ENCODE results near the gene TNIK. TPM values are rescaled to one million over a fixed set of nuclear protein-coding genes. Genes with fewer than 3 reads are reported as not detected.

The TNIK gene
- polyA plus RNA-seq, 1 of the 3 experiments (the other 2 are of a cell fraction): 19.4 TPM

DNA sequence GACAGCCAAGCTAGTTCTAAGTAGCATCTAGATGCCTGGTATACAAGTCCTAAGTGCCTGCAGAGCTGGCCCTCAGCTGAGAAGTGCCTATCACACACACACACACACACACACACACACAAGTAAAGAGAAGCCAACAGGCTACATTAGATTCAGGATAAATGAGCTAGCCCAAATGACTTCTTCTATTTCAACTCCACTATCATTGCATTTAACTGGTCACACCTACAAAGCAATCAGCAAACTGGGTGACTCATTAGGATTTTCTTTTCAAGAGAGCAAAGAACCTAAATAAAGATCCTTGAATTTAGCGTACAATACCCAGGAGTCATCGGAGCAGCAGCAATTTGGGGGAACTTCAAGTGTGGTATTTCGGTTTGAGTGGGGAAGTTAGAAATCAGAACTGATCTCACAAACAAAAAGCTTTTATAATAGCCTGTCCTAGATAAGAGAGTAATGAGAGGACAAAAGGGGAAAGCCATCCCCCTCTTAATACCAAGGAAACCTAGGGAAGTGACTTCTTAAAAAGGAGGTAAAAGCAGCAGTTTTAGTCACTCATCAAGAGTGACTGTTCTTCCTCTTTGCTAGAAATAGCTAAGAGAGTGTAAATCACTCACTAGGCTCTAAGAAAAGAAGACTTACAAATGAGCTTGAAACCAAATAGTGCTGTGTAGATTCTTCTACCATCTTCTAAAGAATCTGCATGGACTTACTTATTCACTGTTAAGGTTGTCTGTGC, 112.7 kb downstream of the TNIK start:
- Histone ChIP-seq H3K9me3 (no peaks in the 10 kb centered on the region), H3K27me3 (ENCODE audit: insufficient read depth) (no peaks in the 10 kb centered on the region), H3F3A (replicated peaks; ENCODE audit: insufficient read depth) (peaks cover 36% of the 10 kb centered on the region), H4K20me1 (ENCODE audit: insufficient read depth) (no peaks in the 10 kb centered on the region), H3K4me1 (ENCODE audit: control insufficient read depth in 1 of 2, insufficient read depth in 2 of 2, low read depth in 1 of 2, low read length in 1 of 2) (peaks cover 4 to 20% of the 10 kb centered on the region in 2 experiments), H3K79me2 (ENCODE audit: insufficient read depth) (peaks cover 44% of the 10 kb centered on the region), H3K36me3 (replicated peaks in 1 of 2; ENCODE audit: control insufficient read depth in 1 of 2, insufficient read depth in 2 of 2, low read length in 1 of 2) (no peaks in the 10 kb centered on the region), H2AFZ (ENCODE audit: low read depth) (peak overlapping the region; percentile 15; the same call in 1 of the 2 replicates), H3K9me2 (no peaks in the 10 kb centered on the region), H3K9ac (peak overlapping the region; percentile 50; the same call in 1 of the 2 replicates), H3K4me2 (peak overlapping the region; percentile 32), H3K27ac (ENCODE audit: low read depth in 2 of 2, low read length in 1 of 2) (peak overlapping the region; percentile 72 to 90; a peak in 3 of 4 replicates), H3K4me3 (ENCODE audit: low read depth in 2 of 2, low read length in 1 of 2) (no peak overlapping the region)
- 59% methylated on average over 3 of the region's 3 CpGs for WGBS (ENCODE audit: low lambda C conversion rate)
- ChIA-PET POLR2A (no interaction called here), CTCF (interaction anchor here (0.6 kb wide), 1 partner anchor 18 kb away, joined by 4 read pairs; no protein-coding TSS in a partner anchor)
- no peak for TF ChIP-seq RXRA (IDR thresholded peaks at IDR 0.05; ENCODE audit: borderline replicate concordance, low read depth)
- TF ChIP-seq RCOR1 (IDR thresholded peaks at IDR 0.05; ENCODE audit: low read length): no peak
- no peak for TF ChIP-seq GABPA (IDR thresholded peaks at IDR 0.05; ENCODE audit: low read depth)
- no peak for TF ChIP-seq TAF1 (IDR thresholded peaks at IDR 0.05; ENCODE audit: borderline replicate concordance, low read depth, low read length)
- TF ChIP-seq EZH2phosphoT487 (IDR thresholded peaks at IDR 0.05; ENCODE audit: borderline replicate concordance, low read depth): no peak
- no peak for TF ChIP-seq POLR2AphosphoS5 (IDR thresholded peaks at IDR 0.05; ENCODE audit: low read depth, low read length)
- TF ChIP-seq FOSL2 (IDR thresholded peaks at IDR 0.05; ENCODE audit: borderline replicate concordance, low read depth): no peak
- TF ChIP-seq RFX5 (IDR thresholded peaks at IDR 0.05; ENCODE audit: low read length): no peak
- TF ChIP-seq RAD21 (IDR thresholded peaks at IDR 0.05; ENCODE audit: low read length): no peak
- TF ChIP-seq TCF12 (IDR thresholded peaks at IDR 0.05): no peak
- TF ChIP-seq CTCF (IDR thresholded peaks at IDR 0.05): no peak
- TF ChIP-seq JUND (IDR thresholded peaks at IDR 0.05): no peak
- DNase-seq: no peak

- CTCF ChIA-PET: no interaction called here
- Histone ChIP-seq H2AFZ (ENCODE audit: low read depth) (no peak overlapping the region), H3K36me3 (replicated peaks in 1 of 2; ENCODE audit: control insufficient read depth in 1 of 2, insufficient read depth in 2 of 2, low read length in 1 of 2) (no peaks in the 10 kb centered on the region), H3F3A (replicated peaks; ENCODE audit: insufficient read depth) (peaks cover 28% of the 10 kb centered on the region), H3K4me1 (ENCODE audit: control insufficient read depth in 1 of 2, insufficient read depth in 2 of 2, low read depth in 1 of 2, low read length in 1 of 2) (peaks cover 1 to 12% of the 10 kb centered on the region in 2 experiments), H4K20me1 (ENCODE audit: insufficient read depth) (no peaks in the 10 kb centered on the region), H3K27me3 (ENCODE audit: insufficient read depth) (no peaks in the 10 kb centered on the region), H3K27ac (ENCODE audit: low read depth in 2 of 2, low read length in 1 of 2) (peak overlapping the region; percentile 0 to 90; a peak in 3 of 4 replicates), H3K9me3 (no peaks in the 10 kb centered on the region), H3K79me2 (ENCODE audit: insufficient read depth) (peaks cover 50% of the 10 kb centered on the region), H3K9me2 (no peaks in the 10 kb centered on the region), H3K4me3 (ENCODE audit: low read depth in 2 of 2, low read length in 1 of 2) (no peak overlapping the region), H3K4me2 (peak overlapping the region; percentile 32), H3K9ac (no peak overlapping the region)
- DNase-seq: no peak
- POLR2A ChIA-PET: no interaction called here
- 92% methylated on average over 3 of the region's 3 CpGs for WGBS (ENCODE audit: low lambda C conversion rate)
- TF ChIP-seq FOSL2 (IDR thresholded peaks at IDR 0.05; ENCODE audit: borderline replicate concordance, low read depth) (peak; percentile 6; the same call in 1 of the 2 replicates), JUND (IDR thresholded peaks at IDR 0.05) (no peak), POLR2AphosphoS5 (IDR thresholded peaks at IDR 0.05; ENCODE audit: low read depth, low read length) (no peak), CHD2 (IDR thresholded peaks at IDR 0.05; ENCODE audit: low read length, partially characterized antibody) (no peak), NRF1 (IDR thresholded peaks at IDR 0.05; ENCODE audit: low read depth, low read length) (no peak), TCF12 (IDR thresholded peaks at IDR 0.05) (no peak)
Observed at GRCh38 chr3:171346582-171347300, 113.5 kb downstream of the TNIK start.
